Activated naive CD8-positive, alpha-beta T cell treated with anti-CD3 and anti-CD28 coated beads, Interleukin-2, amount 50 U/mL, for 16 hours (primary cell): ENCODE results near the gene GTPBP1.
A peak's percentile ranks its signal among the peaks of the same experiment; 100 is the strongest.

Source experiments
- DNase-seq: peaks from one replicate; pipeline ENCODE4 v3.0.0-alpha.2; 2020; ENCODE audit warnings: low read depth, low spot score

GTPBP1 gene

DNA sequence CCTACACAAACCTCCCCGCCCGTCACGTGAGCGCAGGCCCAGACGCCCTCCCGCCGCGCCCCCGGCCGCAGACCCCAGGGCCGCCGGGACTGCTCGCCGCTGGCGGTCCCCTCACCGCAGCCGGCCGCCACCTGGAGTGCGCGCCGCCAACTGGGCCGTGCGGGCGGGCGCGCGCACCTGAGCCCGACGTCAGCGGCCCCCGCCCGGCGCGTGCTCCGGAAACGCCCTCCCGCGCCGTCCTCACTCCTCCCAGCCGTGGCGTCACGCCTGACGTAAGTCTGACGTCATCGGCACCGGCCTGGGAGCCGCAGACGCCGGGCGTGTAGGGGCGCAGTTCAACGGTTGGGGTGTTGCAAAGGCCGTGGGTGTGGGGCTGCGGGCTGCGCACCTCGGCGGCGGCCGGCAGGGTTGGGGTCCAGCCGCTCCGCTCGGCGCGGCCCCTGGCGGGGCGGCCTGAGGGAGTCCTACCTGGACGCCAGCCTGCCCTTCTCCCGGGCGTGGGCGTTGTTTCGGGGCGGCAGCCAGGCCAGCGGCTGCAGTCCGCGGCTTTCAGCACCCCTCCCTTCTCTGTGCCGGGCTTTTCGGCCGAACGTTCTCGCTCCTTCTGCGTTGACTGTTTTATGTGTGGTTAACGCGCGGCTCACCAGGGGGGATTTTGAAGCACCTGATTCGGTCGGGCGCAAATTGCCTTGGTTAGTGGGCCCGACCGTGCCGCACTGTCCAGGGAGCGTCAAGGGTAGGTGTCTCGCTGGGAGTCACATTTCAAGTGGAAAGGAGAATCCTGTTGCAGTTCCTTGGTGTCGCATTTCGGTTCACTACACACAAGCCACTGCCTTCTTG lies 4.7 kb upstream of the GTPBP1 start, which contains the start of gene JOSD1:
Gene JOSD1, minus strand, starts transcription at position 155 of the 840 bp plus-strand sequence. CDS start 956 bp downstream, outside the sequence.
- peak; percentile 88 for DNase-seq

DNA sequence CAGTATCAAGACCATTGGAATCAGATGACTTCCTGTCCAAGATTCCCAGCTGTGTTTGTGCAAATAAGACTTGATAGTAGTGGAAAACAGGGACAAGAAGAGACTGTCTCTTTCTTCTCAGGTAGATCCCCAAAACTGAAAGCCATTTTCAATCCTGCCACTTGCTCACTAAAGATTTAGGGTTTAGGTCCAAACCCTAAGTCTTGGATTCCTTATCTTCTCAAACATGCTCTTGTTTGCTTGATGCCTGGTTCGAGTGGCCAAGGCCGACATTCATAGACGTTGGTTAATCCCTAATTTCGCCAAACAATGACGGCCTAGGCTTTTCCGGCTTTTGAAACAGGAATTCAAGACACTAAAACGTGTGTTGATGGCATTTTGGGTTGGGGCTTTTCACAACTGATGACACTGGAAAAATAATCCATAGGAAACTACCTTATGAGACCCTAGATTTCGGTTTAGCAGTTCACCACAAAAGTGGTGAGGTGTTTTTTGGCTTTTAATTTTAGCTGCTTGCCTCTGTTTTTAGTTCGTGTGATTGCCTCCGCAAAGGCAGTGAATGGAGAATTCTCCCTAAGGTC lies 1.0 kb upstream of the GTPBP1 start:
- no peak for DNase-seq

DNA sequence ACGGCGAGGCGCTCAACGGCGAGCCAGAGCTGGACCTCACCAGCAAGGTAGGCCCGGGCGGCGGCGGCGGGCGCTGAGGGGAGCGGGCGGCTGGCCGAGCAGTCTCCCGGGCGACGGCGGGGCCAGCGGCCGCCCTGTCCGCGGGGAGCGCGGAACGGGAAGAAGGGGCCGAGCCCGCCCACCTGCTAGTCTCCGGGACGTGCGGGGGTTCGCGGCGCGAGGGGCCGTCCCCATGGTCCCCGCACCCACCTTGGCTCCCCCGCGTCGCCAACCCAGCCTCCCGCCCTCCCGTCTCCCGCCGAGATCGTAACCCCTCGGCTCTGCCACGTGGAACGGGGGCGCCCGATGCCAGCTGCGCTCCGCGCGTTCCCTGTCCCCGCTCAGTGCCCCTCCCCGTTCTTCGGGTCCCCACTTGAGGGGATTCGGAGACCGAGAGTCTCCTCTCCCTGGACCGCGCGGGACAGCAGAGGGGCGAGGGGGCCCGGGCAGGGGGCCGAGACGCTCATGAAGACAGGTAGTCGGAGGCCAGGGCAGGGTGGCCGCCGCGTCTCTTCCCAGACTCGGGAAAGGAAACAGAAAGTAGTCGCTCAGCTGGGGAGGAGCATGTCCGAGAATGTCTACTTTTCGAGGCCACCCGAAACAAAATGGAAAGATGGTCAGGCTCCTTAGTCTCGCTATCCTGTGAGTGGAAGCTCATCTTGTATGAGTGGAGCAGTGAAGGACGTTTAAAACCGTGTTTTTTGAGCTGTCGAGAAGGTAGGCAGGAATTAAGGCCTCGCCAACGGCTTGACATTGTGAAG lies 557 bp downstream of the GTPBP1 start:
- DNase-seq = no peak

DNA sequence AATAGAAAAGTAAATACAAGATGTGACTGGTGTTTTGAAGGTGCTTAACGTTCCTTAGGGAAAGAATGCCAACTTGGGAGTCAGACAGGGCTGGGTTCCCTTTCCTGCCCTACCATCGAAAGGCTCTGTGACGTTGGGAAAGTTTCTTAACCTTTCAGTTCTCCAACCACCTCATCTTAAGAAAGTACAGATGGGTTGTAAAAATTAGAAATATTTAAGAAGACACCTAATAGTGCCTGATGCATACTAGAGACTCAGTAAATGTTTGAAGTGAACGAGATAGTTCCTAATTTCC lies 1.1 kb downstream of the GTPBP1 start:
- DNase-seq = no peak

DNA sequence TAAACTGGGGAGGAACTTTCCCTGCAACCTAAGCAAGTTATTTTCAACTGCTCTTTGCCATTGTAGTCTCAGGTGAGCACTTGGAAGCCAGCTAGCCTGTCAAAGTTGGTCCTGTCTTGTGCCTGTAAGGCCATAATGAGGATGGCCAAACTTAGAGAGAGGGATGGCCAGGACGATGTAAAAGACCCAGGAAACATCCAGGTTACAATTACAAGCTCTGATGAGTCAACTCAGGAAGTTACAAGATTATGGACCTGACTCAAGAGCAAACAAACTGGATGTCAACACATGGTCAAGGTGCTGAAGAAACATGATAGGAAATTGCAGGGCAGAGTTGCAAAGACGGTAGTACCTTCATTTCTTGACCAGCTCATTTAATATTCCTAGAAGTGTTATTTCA lies 1.6 kb downstream of the GTPBP1 start:
- no peak for DNase-seq

DNA sequence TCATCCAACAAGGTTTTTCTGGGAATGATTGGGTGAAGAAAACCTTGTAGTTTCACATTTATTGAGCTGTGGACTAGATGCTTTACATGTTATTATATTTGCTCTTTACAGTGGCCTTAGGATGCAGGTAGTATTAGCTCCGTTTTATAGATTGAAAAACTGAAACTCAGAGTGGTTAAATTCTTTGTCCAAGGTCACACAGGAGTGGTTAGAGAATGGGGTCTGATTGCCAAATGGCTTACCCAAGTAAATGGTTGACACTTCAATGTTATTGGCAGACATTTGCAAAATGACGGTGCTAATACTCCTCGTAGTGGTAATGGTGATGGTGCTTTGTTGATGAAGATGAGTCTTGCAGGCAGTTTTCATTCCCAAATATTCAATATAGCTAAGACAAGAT lies 2.2 kb downstream of the GTPBP1 start:
- DNase-seq = no peak

DNA sequence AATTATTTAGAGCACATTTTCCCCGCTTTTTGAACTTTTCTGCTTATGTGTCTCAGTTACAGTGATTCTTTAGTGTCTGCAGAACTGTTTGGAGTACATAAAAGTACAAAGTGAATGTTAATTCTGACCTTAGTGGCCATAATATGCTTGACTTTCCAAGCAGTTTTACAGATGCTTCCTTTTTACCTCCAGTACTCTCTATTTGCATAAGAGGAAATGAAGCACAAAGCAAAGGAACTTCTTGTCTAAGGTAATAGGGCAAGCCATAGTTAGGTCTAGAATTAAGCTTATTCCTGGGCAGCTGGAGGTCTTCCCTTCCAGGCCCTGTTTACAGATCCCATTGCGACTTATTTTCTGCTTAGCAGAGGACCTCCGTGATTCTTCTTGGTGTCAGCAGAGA lies 3.6 kb downstream of the GTPBP1 start:
- no peak for DNase-seq

DNA sequence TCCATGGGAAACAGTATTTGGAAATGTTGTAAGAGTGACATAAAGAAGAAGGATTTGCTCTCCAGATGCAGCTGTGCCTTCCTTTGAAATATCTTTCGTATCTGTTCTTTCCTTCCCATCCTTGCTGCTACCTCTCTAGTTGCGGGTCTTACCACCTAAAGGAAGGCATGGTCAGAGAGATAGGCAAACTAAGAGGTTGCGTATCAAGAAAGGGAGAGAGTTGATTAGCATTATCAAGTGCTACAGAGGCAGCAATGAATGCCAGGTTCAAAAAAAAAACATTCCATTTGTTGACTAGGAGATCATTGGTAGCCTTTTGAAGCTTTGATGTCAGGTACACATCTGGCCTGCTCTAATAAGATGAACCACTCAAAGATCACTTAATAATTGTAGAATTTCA lies 4.6 kb downstream of the GTPBP1 start:
- DNase-seq = no peak

DNA sequence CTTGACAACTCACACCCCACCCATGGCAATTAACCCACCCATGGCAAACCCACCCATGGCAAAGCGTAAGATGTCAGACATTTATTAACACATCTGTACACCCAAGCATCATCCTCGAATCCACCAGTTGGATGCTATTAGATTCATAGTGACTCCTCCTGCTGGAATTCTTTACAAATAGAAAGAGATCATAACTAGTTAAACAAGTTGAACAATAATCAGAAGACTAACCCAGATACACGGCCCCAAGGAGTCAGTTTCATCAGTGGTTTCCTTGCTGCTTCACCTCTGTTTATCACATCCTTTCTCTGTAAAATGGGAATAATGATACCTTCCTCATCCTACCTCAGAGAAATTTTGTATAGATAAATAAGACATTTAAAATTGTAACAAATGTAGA lies 5.1 kb downstream of the GTPBP1 start:
- DNase-seq = no peak

DNA sequence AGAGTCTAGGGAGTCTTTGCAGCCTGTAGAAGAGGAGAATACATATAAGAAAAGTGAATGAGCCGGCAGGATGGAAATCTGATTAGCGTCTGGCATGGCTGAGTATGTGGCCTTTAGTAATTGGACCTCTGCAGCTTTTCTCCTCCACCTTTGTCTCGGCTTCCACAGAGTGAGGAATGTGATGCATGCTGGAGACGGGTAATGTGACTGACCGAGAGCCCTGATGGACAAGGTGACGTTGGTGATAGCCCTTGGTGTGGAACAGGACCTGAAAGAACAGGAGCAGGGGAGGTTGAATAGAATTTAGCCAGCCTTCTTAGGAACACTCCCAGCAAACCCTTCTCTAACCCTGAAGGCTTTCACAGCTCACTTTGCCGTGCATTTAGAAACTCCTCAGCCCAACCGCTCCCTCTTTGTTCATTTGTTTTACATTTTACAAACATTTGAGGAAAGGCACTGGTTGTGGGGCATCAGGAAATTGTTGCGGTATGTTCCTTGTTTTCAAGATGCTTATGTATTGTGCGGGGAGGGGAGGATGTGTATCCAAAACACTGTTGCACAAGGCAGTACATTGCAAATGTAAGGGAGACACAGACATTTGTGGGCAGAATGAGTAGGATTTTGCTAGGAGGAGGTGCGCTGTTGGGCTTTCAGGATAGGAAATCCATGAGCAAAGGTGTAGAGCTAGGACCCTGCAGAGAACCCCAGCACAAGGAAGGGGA lies 6.9 kb downstream of the GTPBP1 start:
- no peak for DNase-seq

DNA sequence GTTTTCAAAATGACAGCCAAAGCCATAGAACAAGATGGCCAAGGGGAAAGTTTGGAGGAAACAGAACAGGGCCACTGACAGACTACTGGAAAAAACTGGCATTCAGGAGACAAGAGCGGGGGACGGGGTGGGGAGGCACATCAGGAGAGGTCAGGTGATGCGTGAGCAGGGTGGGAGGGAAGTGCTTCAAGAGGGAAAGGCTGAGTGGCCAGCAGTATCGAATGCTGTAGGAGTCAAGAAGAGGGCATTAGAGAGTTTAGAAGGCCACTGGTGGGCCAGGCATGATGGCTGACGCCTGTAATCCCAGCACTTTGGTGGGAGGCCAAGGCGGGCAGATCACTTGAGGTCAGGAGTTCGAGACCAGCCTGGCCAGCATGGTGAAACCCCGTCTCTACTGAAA lies 8.2 kb downstream of the GTPBP1 start:
- no peak for DNase-seq

DNA sequence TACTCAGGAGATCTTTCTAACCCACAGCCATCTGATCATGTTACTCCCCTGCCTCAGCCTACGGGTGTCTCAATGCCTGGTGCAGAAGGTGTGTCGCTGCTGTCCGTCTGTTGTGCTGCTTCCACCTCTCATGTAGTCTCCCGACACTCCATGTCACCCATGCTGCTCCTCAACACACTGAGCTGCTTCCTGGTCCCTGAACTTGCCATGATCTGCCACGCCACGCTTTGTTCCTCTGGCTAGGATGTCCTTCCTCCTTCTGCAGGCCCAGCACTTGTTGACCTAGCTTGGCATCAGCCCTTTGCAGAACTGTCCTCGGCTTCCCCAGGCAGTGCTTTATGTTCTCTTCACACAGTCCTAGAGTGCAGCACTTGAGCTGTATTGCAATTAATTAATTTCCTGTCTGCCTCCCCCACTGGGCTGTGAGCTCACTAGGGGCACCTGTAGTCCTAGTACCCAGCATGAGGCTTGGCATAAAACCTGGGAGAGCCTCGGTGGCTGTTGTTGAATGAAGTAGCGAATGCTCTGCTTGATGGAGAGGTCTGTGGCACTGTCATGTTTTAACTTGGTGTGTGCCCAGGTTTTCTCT lies 9.5 kb downstream of the GTPBP1 start:
- no peak for DNase-seq

DNA sequence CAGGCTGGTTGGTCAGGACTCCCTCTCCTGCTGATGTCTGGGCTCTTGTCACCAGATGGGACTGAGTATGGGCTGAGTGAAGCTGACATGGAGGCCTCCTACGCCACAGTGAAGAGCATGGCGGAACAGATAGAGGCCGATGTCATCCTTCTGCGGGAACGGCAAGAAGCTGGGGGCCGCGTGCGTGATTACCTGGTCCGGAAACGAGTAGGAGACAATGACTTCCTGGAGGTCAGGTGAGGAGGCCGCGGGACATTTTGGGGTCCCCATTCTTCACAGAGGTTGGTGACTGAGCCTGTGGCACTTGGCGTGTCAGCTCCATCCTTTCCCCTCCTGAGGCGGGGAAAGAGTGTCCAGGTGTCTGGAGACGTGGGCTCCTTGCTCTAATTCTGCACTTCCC lies 10.1 kb downstream of the GTPBP1 start:
- no peak for DNase-seq

DNA sequence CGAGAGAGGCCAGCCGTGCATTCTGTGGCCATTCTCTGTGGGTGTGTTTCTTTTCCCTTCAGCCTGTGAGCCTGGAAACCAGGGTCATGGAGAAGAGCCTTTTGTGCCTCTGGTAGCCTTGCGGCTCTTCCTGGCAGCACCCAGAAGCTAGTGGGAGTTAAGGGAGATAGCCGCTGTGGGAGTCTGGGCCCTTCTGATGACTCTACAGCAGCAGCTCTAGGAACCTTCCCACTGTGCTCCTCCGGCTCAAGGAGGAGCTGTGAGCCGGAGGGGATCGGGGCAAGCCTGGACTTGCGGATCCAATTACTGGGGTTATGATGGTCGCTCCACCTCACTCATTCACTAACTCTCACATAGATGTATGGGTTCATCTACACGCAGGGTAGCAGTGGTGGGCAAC lies 10.5 kb downstream of the GTPBP1 start:
- no peak for DNase-seq

DNA sequence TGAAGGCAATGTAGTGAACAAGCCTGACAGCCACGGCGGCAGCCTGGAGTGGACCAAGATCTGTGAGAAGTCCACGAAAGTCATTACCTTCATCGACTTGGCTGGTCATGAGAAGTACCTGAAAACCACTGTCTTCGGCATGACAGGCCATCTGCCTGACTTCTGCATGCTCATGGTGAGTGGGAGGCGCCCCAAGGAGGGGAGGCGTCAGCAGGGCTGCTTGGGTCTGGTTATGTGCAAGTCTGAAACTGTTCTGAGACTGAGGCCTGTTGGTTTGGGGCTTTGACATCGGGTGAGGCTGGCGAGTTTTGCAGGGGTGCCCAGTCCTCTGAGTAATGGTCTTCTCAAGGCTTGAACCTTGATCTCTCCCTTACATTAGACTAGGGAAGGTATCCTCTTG lies 11.1 kb downstream of the GTPBP1 start:
- no peak for DNase-seq

DNA sequence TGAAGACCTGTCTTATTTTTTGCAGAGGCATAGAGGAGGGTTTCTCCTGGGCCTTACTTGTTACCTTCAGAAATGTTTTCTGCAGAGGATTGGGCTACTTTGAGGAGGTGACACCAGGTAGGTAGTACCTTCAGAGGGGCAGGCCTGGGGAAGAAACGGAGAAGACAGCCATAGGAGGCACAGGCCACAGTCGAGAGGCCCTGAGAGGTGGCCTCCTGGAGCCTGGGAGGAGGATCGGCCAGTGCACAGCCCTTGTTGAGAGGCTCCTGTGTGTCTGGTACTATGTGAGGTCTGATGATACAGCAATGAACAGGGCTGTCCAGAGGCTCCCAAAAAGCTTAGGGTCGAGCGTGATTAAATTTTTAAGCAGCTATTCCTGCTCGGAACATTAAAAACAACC lies 11.5 kb downstream of the GTPBP1 start:
- DNase-seq = no peak

DNA sequence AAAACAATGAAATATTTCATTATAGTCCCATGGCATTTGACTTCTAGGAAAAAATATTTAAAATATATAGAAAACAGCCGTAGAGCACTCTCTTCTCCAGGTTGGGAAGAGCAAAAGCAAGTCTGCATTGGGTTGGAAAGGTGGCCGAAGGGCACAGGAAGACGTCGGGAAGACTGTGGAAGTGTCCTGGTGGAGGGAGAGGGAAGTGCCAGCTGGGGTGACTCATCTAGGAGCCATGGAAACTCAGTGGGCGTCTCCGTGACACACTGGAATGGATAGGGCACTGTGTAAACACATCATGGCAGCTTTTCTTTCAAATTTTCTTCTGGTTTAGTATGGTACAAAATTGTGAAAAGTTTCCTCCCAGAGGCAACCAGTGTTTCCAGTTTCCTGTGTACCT lies 12.7 kb downstream of the GTPBP1 start:
- no peak for DNase-seq

DNA sequence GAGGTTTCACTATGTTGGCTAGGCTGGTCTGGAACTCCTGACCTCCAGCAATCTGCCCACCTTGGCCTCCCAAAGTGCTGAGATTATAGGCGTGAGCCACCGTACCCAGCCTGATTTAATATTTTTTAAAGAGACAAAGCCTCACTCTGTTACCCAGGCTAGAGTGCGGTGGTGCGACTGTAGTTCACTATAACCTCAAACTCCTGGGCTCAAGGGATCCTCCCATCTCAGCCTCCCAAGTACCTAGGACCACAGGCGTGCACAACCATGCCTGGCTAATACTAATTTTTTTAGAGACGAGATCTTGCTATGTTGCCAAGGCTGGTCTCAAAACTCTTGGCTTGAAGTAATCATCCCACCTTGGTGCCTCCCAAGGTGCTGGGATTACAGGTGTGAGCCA lies 13.5 kb downstream of the GTPBP1 start:
- no peak for DNase-seq

DNA sequence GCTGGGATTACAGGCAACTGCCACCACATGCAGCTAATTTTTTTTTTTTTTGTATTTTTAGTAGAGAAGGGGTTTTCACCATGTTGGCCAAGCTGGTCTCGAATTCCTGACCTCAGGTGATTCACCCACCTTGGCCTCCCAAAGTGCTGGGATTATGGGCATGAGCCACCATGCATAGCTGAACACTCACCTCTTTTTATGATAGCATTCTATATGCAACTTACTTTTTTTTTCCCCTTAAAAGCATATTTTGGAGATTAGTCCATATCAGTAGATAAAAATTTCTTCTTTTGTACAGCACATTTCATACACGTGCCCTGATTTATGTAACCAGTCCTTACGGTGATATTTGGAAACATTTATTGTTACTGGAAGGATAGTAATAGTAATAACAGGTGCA lies 14.6 kb downstream of the GTPBP1 start:
- DNase-seq = no peak

DNA sequence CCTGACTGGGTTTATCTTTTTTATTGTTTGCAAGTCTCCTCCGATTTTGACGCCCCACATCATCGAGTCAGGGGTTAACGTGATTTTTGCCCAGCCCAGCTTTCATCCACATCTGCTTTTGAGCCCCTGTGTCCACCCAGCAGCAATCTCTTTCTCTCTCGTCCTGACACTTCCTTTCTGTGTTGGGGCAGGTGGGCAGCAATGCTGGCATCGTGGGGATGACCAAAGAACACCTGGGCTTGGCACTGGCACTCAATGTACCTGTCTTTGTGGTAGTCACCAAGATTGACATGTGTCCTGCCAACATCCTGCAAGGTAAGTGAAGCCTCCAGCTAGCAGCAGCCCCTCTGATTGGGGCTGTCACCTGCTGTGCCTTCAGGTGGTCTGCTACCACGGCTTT lies 15.8 kb downstream of the GTPBP1 start:
- DNase-seq = no peak

DNA sequence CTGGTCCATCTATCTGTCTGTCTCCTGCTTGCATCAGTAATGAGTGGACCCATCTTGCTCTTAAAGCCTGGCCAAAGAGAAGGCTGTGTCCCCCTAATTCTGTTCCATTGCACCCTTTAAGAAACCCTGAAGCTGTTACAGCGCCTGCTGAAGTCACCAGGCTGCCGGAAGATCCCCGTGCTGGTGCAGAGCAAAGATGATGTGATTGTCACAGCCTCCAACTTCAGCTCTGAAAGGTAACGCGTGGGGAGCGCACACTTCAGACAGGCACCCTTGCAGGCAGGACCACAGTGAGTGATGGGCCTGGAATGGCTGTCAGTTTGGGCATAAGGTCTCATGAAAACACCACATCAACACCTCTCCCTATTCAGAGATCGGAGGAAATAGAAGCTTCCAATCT lies 18.4 kb downstream of the GTPBP1 start:
- no peak for DNase-seq
